HCT116 (cell line): ENCODE results near the gene TPGS1.

Experiments used
- CTCF ChIP-seq, 3 experiments: fragments of 200-600 bp in 1 of 3; sonication (generic) in 1 of 3; IDR thresholded peaks in 2 of 3; conservative IDR thresholded peaks in 1 of 3; 2 replicates each; pipeline ENCODE4 v1.5.1; 2012 to 2017; ENCODE audit warnings: low read depth in 2 of 3, low read length in 2 of 3, antibody characterized with exemption in 1 of 3, borderline replicate concordance in 1 of 3, control low read depth in 1 of 3, mild to moderate bottlenecking in 1 of 3, mixed read lengths in 1 of 3, mixed run types in 1 of 3, moderate library complexity in 1 of 3; ENCODE audit not compliant: insufficient read depth in 1 of 3
- EZH2 ChIP-seq: fragments of 200-600 bp; sonication (generic); IDR thresholded peaks from 2 replicates; pipeline ENCODE4 v1.6.1; 2017; ENCODE audit warnings: antibody characterized with exemption, mixed run types
- MAX ChIP-seq: IDR thresholded peaks from 2 replicates; pipeline ENCODE4 v1.6.1; 2012
- POLR2A ChIP-seq: IDR thresholded peaks from 2 replicates; pipeline ENCODE4 v1.7.0; 2011; ENCODE audit warnings: borderline replicate concordance; ENCODE audit not compliant: insufficient read depth, insufficient read length; ENCODE audit errors: extremely low read depth
- POLR2AphosphoS5 ChIP-seq: IDR thresholded peaks from 2 replicates; pipeline ENCODE4 v1.6.1; 2011; ENCODE audit warnings: mild to moderate bottlenecking, low read depth, low read length, moderate library complexity
- ZNF274 ChIP-seq: fragments of 200-500 bp; sonication (Bioruptor generic); IDR thresholded peaks from 2 replicates; pipeline ENCODE4 v1.6.1; 2014; ENCODE audit warnings: mild to moderate bottlenecking, low read depth, low read length, inconsistent platforms

GRCh38 chr19:534088-534487, 26.8 kb downstream of the TPGS1 start:
- TF ChIP-seq POLR2A = no peak
- TF ChIP-seq CTCF (IDR thresholded peaks at IDR 0.05 in 2 of 3, conservative IDR thresholded peaks at IDR 0.05 in 1 of 3; ENCODE audit: borderline replicate concordance in 1 of 3, insufficient read depth in 1 of 3, low read depth in 2 of 3, low read length in 2 of 3) = peak in 1 of 3 experiments; percentile 18; a peak in 1 of 6 replicates
- no peak for TF ChIP-seq ZNF274
- TF ChIP-seq EZH2 = no peak
- no peak for TF ChIP-seq POLR2AphosphoS5
- no peak for TF ChIP-seq MAX
